NCI-H2196 treated with DMSO at 0.1 percent for 48 hours (cell line): Measurements from ENCODE around the gene PLXNA4.

Source experiments
- DNase-seq: peaks from one replicate; lab custom pipeline; 2025; ENCODE audit not compliant: unreplicated experiment; lab: John Stamatoyannopoulos, UW

PLXNA4 gene

DNA sequence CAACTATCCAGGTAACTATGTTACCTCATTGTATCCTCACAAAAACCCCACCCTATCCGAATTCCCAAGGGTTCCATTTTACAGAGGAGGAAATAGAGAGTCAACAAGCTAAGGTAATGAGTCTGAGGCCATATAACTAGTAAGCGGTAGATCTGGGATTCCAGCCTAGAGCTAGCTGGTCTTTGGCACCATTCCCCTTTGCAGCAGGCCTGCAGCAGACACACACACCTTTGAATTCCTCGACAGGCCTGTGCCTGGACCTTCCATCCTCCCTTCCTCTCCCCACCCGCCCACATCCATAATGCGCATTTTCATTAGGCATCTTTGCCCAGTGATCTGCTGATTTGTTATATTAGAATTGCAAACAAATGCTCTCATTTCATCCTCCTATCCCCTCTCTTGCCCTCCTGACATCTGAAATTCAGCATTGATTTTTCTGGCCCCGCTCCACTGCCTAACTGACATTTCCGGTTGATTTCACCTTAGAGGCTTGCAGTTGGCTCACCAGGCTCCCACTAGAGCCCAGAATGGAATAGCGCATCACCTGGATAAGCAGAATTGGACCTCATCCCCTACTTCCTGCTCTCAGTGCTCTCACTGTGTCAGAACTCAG is 129.5 kb downstream of the PLXNA4 start:
- no peak for DNase-seq

GRCh38 chr7:132446260-132446659 is 130.0 kb downstream of the PLXNA4 start:
- DNase-seq, result no peak

DNA sequence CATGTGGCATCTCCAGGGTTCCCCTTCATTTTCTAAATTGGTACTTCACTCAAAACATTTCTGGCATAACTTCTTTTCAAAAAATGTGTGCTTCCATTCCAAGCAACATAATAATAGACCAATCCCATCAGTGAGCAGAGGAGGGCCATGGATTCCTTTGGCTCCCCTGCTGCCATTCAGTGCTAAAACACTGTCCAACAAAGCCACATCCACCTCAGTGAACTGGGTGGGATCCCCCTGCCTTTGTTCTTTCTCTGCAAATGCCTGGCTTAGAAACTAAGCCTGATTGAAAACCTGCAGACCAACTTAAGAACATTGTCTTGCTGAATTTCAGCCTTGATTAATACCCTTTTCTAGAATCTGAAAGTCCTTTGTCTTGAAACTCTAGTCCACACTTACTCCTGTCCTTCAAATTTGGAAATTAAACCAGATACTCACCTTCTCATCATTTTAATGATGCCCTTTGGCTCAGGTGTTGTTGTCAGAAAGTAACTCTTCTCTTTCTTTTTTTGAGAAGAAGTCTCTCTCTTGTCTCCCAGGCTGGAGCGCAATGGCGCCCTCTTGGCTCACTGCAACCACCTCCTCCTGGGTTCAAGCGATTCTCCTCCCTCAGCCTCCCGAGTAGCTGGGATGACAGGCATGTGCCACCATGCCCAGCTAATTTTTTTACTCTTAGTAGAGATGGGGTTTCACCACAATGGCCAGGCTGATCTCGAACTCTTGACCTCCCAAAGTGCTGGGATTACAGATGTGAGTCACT is 132.3 kb downstream of the PLXNA4 start:
- DNase-seq, result no peak

DNA sequence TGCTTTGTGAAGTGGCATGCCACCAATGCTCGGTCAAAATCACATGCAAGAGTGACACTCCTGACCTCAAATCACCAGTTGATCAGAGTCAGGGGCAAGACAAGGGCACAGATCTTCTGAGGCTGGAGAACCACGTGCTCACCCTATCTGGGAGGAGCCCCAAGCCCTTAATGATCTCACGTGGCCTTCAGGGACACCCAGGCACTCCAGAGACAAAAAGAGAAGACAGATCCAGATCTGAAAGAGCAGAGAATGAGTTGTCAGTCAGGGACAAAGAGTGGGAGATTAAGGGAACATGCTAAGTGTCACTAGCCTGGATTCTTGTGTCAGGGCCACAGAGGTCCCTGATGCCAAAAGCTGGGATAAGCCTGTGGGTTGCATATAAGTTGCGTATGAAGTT is 134.3 kb downstream of the PLXNA4 start:
- no peak for DNase-seq

DNA sequence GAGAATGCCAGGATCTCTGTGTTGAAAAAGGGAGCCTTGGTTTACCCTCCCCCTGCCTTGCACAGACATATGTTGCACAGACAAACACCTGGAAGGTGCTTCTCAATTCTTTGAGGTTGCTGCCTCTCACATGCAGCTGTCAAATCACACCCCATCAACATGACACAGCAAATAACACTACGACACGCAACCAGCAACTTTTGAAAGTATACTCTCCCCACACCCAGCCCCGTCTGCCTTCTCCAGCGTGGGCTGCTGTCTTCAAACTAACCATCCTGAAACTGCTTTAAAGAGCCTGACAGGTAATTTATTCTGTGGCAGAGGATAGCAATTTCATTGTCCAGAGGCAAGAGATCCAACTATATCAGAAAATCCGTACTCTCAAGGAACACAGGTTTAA is 136.1 kb downstream of the PLXNA4 start:
- DNase-seq, result no peak

GRCh38 chr7:132438926-132439325 is 137.3 kb downstream of the PLXNA4 start:
- no peak for DNase-seq

- no peak for DNase-seq
Measured at GRCh38 chr7:132437730-132438129, 138.5 kb downstream of the PLXNA4 start.

DNA sequence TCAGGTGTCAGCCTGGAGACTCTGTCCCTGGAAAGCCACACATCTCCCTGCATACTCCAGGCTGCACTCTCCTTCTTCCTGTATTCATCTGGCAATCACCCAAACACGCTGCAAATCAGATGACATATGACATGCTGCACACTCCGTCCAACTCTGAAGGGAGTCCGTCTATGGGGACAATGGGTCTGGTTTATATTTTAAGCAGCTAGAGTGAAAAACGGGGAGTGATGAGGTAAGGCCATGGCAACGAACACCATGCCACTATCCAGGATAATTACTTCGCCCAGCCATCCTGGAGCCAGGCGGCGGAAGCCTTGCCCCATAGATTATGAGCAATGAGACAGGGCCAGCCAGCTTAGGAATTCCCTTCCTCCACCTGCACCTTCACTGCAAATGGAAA is 140.1 kb downstream of the PLXNA4 start:
- DNase-seq, result peak; percentile 18

DNA sequence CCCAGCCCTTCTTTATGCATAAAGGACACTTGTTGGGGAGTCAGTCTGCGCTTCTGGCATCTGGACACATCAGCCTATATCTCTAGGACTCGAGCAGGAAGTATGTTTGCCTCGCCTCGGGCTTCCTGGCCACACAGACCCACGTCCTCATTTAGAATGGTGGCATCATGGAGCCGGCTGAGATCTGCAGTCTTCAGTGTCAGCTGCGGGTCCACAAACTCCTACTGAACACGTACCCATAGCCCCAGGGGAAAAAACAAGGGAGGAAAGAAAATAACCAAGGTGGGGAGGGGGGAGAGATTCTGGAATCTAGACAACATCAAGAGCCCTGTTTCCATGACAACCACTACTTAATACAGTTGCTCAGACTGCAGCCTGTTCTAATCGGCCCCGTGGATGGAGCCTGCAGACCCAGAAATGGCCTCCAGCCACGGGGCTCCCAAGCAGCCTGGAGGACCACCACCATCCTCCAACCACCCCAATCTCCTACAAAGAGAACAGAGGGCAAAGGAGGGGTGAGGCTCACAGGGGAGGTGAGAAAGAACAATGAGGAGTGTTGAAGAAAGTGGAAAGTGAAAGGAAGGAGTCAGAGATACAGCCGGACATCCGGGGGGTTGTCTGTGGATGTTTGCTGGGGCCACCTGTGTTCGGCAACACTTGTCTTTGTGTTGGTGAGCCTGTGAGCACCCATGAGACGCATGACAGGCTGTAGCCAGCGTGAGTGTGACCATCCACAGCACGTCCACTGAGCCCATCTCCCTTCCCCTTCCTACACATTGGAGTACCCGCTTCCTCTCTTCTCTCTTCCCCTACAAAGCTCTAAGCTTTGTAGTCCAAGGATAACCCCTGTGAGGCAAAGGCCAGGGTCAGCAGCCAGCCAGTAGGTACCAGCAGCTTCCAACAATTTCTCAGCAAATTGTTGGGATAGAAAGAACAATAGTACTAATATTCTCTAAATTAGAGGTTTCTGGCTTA is 141.0 kb downstream of the PLXNA4 start:
- DNase-seq, result peak; percentile 2

- DNase-seq, result no peak
Measured at GRCh38 chr7:132434041-132434440, 142.2 kb downstream of the PLXNA4 start.

GRCh38 chr7:132433301-132433700 is 143.0 kb downstream of the PLXNA4 start:
- DNase-seq, result no peak

- no peak for DNase-seq
Measured at GRCh38 chr7:132430861-132431822, 145.1 kb downstream of the PLXNA4 start.

- DNase-seq, result no peak
Measured at GRCh38 chr7:132430041-132430855, 146.0 kb downstream of the PLXNA4 start.

GRCh38 chr7:132429181-132429580 is 147.1 kb downstream of the PLXNA4 start:
- DNase-seq, result no peak

DNA sequence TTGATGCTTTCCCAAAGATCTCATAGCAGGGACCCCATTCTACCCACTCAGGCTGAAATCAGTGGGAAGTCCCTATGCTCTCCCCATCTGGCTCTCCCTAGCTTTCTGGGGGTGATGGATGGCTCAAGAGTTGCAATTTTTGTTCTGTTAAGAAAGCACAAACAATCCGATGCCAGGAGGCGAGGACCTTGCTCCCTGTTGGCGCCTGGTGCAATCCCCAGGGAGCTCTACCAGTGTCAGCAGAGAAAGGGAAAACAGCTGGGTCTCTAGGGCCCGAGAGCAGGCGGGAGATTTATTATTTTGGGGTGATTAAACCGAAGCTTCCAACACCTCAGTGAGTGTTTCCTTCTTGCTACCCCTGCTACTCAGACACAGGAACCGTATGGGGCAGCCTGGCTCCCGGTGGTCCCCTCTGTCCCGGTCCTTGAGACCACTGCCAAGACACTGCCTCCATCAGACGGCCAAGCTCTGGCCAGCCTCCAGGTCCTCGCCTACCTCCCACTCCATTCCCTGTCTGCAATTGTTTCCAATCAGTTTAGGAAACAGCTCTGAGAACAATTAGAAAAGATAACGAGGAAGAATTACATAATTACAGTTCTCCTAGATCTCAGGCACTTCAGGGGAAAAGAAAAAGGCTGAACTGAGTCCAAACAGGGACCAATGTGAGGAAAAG is 147.9 kb downstream of the PLXNA4 start:
- DNase-seq, result no peak

GRCh38 chr7:132425942-132426341 is 150.3 kb downstream of the PLXNA4 start:
- DNase-seq, result no peak

DNA sequence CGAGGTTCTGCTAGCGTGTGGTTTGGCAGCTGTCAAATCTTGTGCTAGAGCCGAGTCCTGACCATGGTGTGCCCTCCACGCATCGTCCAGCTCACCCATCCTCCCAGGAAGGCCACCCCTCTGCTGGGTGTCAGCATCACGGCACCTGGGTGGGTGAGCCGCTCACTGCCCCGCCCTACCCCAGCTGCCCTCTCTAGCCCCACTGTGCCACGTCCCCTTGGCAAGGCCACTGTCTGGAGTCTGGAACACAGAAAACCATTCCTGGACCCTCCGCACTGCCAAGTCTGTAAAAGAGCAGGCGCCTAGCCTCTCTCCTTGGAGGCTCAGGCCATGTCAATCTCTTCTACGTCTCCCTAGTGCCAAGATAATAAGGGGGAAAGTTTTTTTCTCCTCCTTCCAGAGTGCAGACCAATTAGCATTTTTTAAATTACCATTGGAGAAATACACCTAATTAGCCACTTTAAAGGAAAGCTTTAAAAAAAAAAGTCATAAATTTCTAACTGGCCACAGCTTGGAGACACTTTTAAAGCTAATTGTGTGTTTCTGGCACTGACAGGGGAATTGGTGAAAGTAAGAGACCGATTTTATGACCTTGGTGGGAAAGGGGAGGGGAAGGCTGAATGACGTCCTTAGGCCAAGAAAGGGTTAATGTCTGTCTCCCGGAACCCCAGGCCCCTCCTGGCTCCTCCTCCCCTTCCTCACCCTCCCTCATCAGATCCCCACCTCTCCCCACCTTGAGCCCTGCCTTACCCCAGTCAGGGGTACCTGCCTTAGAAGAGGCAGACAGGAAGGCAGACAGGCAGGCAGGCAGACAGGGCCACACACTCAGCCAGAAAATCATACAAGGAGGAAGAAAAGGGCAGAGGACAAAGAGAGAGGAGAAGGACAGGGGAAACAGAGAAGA is 151.2 kb downstream of the PLXNA4 start:
- no peak for DNase-seq

GRCh38 chr7:132424277-132424676 is 152.0 kb downstream of the PLXNA4 start:
- DNase-seq, result no peak
